Right ventricle myocardium inferior (tissue), 1 donor: Measurements from ENCODE around the gene ANKRD10. TPM values are rescaled to one million over a fixed set of nuclear protein-coding genes. Genes with fewer than 3 reads are reported as not detected.
"Not testable (repeated sequence)": the region's sequence is repeated elsewhere in the genome, so short reads cannot be mapped to it uniquely, and the experiment has no call there.

Experiments
- ATAC-seq: fragments of 200-7000 bp; cut with Tn5 transposase; one replicate; pipeline ENCODE4 v1.9.1; 2020; ENCODE audit warnings: mild to moderate bottlenecking, moderate library complexity
- DNase-seq: peaks from one replicate; pipeline ENCODE4 v3.0.0; 2021; ENCODE audit errors: missing footprints
- intact Hi-C: fragments of 100-400 bp; cut with DNase I; formaldehyde crosslinking; loops from one replicate; pipeline ENCODE4 v1.11.0; 2022
- long read RNA-seq: library from polyadenylated mRNA; unstranded; transcript quantifications from one replicate; pipeline ENCODE4 v2.0.0, GENCODE V29; 2021
- total RNA-seq: library from RNA; stranded (reverse); fragmentation: NEBNext Ultra II Directional; extraction: Animal tissue kit (Norgen Biotek cat#: 25700); gene quantifications from one replicate; pipeline ENCODE4 v1.2.1, GENCODE V29; 2021
- donor health status: DM: no; HTN: yes; CAD: no; lungs with severe emphysema.

ANKRD10 gene
- total RNA-seq, result 48.6 TPM
- long read RNA-seq, transcript ANKRD10-201 (6 exons, 2,495 nt), result major isoform, 14 of 28 reads
- long read RNA-seq, partial matches to known transcripts, result 6 of 28 reads
- long read RNA-seq, other reads (novel, unspliced or antisense), result 7 of 28 reads

- intact Hi-C loops, result loop anchor here (1.0 to 5.0 kb wide), 5 partner anchors 45 to 302 kb away; no protein-coding TSS in a partner anchor
- DNase-seq (peak; percentile 99), ATAC-seq (peak; percentile 96)
Observed at GRCh38 chr13:110915057-110915873, at the start of gene ANKRD10. Gene ANKRD10, minus strand, starts transcription at chr13:110915069. Its CDS starts 135 bp downstream, at chr13:110914934.

- intact Hi-C loops, result no loop called here
- DNase-seq, result no peak
- ATAC-seq, result no peak
Observed at GRCh38 chr13:110964229-110965037, 49.6 kb upstream of the ANKRD10 start.

DNA sequence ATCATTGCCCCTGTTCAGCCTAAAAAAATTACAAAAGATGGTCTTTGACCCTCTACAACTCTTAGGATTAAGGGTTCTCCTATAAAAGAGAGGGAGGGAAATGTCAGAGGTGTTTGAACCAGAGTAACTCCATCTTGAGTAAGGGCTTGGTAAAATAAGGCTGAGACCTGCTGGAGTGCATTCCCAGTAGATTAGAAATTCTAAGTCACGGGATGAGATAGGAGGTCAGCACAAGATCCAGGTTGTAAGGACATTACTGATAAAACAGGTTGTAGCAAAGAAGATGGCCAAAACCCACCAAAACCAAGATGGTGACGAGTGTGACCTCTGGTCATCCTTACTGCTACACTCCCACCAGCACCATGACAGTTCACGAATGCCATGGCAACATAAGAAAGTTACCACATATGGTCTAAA is 48.7 kb upstream of the ANKRD10 start:
- DNase-seq, result no peak
- ATAC-seq, result no peak
- intact Hi-C loops, result no loop called here

DNA sequence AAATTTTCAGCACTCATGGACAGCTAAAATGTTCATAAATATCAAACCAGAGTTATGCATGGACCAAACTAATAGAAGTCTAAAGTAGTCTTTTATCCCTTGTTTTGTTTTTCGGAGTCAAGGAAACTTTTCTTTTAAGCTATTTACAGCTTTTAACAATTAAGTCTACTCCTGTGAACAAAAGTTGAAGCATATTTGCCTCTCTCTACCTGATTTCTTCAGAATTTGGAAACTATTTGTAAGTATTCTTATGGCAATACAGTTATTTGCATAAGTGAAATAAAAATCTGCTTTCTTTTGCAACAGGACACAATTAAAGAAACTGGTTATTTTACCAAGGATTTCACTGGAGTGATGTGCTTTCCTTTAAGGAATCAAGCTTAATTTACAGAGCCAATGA is 47.1 kb upstream of the ANKRD10 start:
- DNase-seq, result no peak
- intact Hi-C loops, result no loop called here
- no peak for ATAC-seq

GRCh38 chr13:110960204-110960603 is 45.3 kb upstream of the ANKRD10 start:
- intact Hi-C loops, result no loop called here
- ATAC-seq (no peak), DNase-seq (no peak)

DNA sequence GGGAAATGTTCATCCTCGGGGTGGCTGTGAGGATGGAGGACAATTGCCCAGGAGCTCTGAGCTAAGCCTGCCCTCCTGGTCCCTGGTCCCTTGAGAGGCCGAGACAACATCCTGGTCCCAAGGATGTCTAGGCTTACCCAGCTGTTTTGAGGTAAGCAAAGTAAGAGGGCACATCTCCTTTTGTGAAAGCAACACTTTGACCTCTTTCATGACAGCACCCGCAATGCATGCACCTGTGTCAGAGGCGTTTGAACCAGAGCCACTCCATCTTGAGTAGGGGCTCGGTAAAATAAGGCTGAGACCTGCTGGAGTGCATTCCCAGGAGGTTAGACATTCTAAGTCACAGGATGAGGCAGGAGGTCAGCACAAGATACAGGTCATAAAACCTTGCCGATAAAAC is 43.1 kb upstream of the ANKRD10 start:
- no peak for DNase-seq
- no peak for ATAC-seq
- intact Hi-C loops, result no loop called here

GRCh38 chr13:110957181-110957884 is 42.5 kb upstream of the ANKRD10 start:
- intact Hi-C loops, result no loop called here
- ATAC-seq (no peak), DNase-seq (no peak)

DNA sequence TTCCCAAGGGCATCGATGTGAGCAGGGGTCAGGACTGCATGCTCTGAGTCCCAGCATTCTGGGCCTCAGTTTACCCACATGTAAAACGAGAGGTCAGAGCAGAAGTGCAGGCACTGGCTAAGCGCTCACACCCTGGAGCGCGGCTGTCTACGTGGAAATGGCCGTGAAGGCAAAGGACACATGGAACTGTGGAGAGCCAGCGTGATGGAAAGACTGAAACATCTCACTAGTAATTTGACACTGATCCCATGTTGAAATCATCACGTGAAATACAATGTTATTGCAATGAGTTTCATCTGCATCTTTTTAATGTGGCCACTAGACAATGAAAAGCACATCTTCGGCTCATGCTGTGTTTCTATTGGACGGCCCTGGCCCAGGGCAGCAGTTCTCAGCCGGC is 41.3 kb upstream of the ANKRD10 start:
- DNase-seq, ATAC-seq, intact Hi-C loops: not testable (repeated sequence)

GRCh38 chr13:110955608-110956007 is 40.7 kb upstream of the ANKRD10 start:
- ATAC-seq, DNase-seq, intact Hi-C loops: not testable (repeated sequence)

GRCh38 chr13:110955072-110955503 is 40.2 kb upstream of the ANKRD10 start:
- intact Hi-C loops, result not testable (repeated sequence)

DNA sequence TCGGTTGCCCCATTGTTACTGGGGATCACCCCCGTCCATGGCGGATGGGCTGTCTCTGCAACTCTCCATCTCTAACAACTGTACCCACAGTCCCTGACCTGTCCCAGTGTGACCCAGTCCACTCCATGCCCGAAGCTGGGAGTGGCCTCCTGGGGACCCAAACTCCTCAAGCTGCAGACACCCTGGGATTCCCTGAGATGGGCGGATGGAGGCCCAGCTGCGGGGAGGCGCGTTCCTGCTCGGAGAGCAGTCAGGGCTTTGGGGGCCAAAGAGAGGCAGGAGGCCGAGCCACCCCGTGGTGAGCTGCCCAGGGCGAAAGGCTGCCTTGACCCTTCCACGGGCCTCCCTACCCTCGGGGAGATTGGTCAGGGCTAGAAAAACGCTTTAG is 39.7 kb upstream of the ANKRD10 start:
- ATAC-seq, intact Hi-C loops, DNase-seq: not testable (repeated sequence)

More at GRCh38 chr13:110955072-110955503, 40.2 kb upstream of the ANKRD10 start:
- not testable (repeated sequence) for DNase-seq
- ATAC-seq, result peak; percentile 56

- intact Hi-C loops, result no loop called here
- no peak for DNase-seq
- no peak for ATAC-seq
Observed at GRCh38 chr13:110953833-110954532, 39.1 kb upstream of the ANKRD10 start.

GRCh38 chr13:110953416-110953815 is 38.5 kb upstream of the ANKRD10 start:
- intact Hi-C loops, result no loop called here
- ATAC-seq (no peak), DNase-seq (no peak)

DNA sequence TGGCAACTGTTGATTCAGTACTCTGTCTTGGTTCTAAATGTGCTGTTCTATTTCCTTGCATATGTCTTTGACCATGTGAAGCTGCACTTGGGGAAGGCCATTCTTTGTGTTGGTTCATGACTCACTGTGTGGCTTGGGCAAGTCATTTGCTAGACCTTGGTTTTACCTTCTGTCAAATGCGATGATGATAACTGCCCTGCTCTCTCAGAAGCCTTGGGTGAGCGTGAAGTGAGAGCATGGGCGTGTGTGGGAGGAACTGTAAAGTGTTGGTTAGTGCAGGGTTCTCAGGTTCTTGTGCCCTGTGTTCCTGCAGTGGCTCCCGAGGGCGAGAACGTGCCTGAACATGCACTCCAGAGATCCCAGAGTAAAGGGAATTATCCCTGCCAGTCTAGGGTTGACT is 37.3 kb upstream of the ANKRD10 start:
- ATAC-seq, intact Hi-C loops, DNase-seq: not testable (repeated sequence)

GRCh38 chr13:110950819-110951570 is 36.1 kb upstream of the ANKRD10 start:
- intact Hi-C loops, result no loop called here

GRCh38 chr13:110950356-110950755 is 35.5 kb upstream of the ANKRD10 start:
- ATAC-seq, result no peak
- intact Hi-C loops, result no loop called here
- DNase-seq, result no peak

More at GRCh38 chr13:110950819-110951570, 36.1 kb upstream of the ANKRD10 start:
- ATAC-seq, result no peak
- DNase-seq, result no peak

GRCh38 chr13:110949628-110950027 is 34.8 kb upstream of the ANKRD10 start:
- DNase-seq (no peak), ATAC-seq (no peak)
- intact Hi-C loops, result loop anchor here (5.0 kb wide), 1 partner anchor 58 kb away; no protein-coding TSS in a partner anchor
